ENCODE measurements around the gene IL1RAPL2.
A peak's percentile ranks its signal among the peaks of the same experiment; 100 is the strongest.
"Not testable (repeated sequence)": the region's sequence is repeated elsewhere in the genome, so short reads cannot be mapped to it uniquely, and the experiment has no call there.

IL1RAPL2 gene

GRCh38 chrX:105610411-105610810 is 1044.4 kb downstream of the IL1RAPL2 start:
- no peak for DNase-seq (ENCODE audit: low read depth)

- no peak for DNase-seq (ENCODE audit: low read depth)
Observed at GRCh38 chrX:105618393-105619101, 1052.5 kb downstream of the IL1RAPL2 start.

GRCh38 chrX:105634180-105634579 is 1068.2 kb downstream of the IL1RAPL2 start:
- DNase-seq (ENCODE audit: low read depth) = no peak

- DNase-seq (ENCODE audit: low read depth) = no peak
Observed at GRCh38 chrX:105635794-105636193, 1069.8 kb downstream of the IL1RAPL2 start.

GRCh38 chrX:105636667-105637066 is 1070.7 kb downstream of the IL1RAPL2 start:
- no peak for DNase-seq (ENCODE audit: low read depth)

GRCh38 chrX:105645667-105646357 is 1079.8 kb downstream of the IL1RAPL2 start:
- no peak for DNase-seq (ENCODE audit: low read depth)

- no peak for DNase-seq (ENCODE audit: low read depth)
Observed at GRCh38 chrX:105646592-105647372, 1080.8 kb downstream of the IL1RAPL2 start.

- no peak for DNase-seq (ENCODE audit: low read depth)
Observed at GRCh38 chrX:105647749-105648148, 1081.8 kb downstream of the IL1RAPL2 start.

GRCh38 chrX:105648732-105649131 is 1082.7 kb downstream of the IL1RAPL2 start:
- no peak for DNase-seq (ENCODE audit: low read depth)

- DNase-seq (ENCODE audit: low read depth) = no peak
Observed at GRCh38 chrX:105650577-105650976, 1084.6 kb downstream of the IL1RAPL2 start.

GRCh38 chrX:105650986-105651385 is 1085.0 kb downstream of the IL1RAPL2 start:
- no peak for DNase-seq (ENCODE audit: low read depth)

- DNase-seq (ENCODE audit: low read depth) = no peak
Observed at GRCh38 chrX:105653891-105654290, 1087.9 kb downstream of the IL1RAPL2 start.

GRCh38 chrX:105658136-105658535 is 1092.1 kb downstream of the IL1RAPL2 start:
- DNase-seq (ENCODE audit: low read depth) = no peak

- no peak for DNase-seq (ENCODE audit: low read depth)
Observed at GRCh38 chrX:105662248-105662647, 1096.2 kb downstream of the IL1RAPL2 start.

GRCh38 chrX:105664243-105664642 is 1098.2 kb downstream of the IL1RAPL2 start:
- DNase-seq (ENCODE audit: low read depth) = no peak

- not testable (repeated sequence) for DNase-seq (ENCODE audit: low read depth)
Observed at GRCh38 chrX:105684288-105684687, 1118.3 kb downstream of the IL1RAPL2 start.

GRCh38 chrX:105694839-105695238 is 1128.8 kb downstream of the IL1RAPL2 start:
- no peak for DNase-seq (ENCODE audit: low read depth)

GRCh38 chrX:105695451-105695850 is 1129.5 kb downstream of the IL1RAPL2 start:
- DNase-seq (ENCODE audit: low read depth) = no peak

GRCh38 chrX:105696870-105697269 is 1130.9 kb downstream of the IL1RAPL2 start:
- no peak for DNase-seq (ENCODE audit: low read depth)

GRCh38 chrX:105697984-105698781 is 1132.2 kb downstream of the IL1RAPL2 start:
- DNase-seq (ENCODE audit: low read depth) = peak; percentile 3

GRCh38 chrX:105700331-105700730 is 1134.3 kb downstream of the IL1RAPL2 start:
- DNase-seq (ENCODE audit: low read depth) = no peak

Data from stromal cell of bone marrow (primary cell).